ENCODE results near the gene GJB6.

DNA sequence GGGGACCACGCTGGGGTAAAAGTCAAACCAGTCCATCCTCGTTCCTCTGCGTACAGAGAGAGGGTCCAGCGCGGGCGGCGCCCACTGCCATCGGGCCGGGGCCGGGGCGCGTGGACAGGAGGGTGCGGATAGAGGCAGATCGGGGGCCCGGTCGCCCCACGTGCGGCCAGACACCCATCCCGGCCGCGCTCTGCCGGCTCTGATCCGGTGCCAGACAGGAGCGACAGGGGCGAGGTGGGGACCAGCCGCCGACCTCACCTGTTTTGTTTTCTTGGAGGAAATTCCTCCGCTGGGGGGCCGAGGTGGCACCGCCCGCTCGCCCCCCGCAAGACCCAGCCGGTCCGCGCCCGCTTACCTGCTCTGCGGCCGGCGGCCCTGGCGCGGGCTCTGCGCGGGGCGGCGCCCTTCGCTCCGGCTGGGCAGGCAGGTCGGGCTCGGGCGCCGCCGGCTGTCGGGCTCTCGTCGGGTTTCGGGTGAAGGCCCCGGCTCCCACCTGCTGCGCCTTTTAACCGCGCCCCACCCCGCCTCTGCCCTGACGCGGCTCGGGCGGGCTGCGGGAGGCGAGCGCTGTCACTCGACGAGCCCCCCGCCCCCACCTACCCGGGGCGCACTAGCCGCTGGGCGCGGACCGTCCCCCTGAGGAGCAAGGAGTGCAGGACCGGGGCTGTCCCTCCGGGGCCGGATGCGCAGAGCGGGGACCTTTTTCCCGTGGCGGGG lies at the start of gene GJB6:
- TF ChIP-seq CTCF (conservative IDR thresholded peaks at IDR 0.05; ENCODE audit: low read depth, low read length) (no peak), EZH2 (IDR thresholded peaks at IDR 0.05; ENCODE audit: low read length, unreplicated experiment) (peak; percentile 77), EZH2phosphoT487 (IDR thresholded peaks at IDR 0.05; ENCODE audit: borderline replicate concordance, low read length) (peak; percentile 19; the same call in 1 of the 2 replicates)
